SK-N-SH (cell line): ENCODE measurements around the gene SPDYE3.

Experiments used
- CTCF ChIP-seq: fragments of 200-600 bp; sonication (generic); IDR thresholded peaks from 2 replicates; pipeline ENCODE4 v1.6.1; 2017; ENCODE audit warnings: antibody characterized with exemption, mild to moderate bottlenecking, moderate library complexity
- YY1 ChIP-seq: IDR thresholded peaks from 2 replicates; pipeline ENCODE4 v1.4.0; 2012; ENCODE audit warnings: low read depth, mild to moderate bottlenecking

DNA sequence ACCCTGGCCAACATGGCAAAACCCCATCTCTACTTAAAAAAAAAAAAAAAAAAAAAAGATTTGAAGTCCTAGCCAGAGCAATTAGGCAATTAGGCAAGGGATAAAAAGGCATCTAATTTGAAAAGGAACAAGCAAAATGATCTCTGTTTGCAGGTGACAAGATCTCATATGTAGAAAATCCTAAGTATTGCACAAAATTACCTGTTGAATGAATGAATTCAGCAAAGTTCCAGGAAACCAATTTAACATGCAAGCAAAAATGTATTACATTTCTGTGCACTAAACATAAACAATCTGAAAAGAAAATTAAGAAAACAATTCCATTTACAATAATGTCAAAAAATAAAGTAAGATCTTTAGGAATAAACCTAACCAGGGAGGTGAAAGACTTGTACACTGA lies 55.6 kb downstream of the SPDYE3 start:
- TF ChIP-seq CTCF (no peak), YY1 (no peak)
